ENCODE results near the gene OPRL1.

Gene OPRL1

GRCh38 chr20:64129146-64129782 lies 49.4 kb downstream of the OPRL1 start:
- Histone ChIP-seq H3K27ac (ENCODE audit: low read depth, low read length, poor library complexity, severe bottlenecking) (no peak overlapping the region), H3K27me3 (ENCODE audit: insufficient read depth, low read length) (no peaks in the 10 kb centered on the region), H3K4me1 (ENCODE audit: insufficient read depth, low read length, severe bottlenecking) (no peaks in the 10 kb centered on the region), H3K79me2 (ENCODE audit: insufficient read depth, low read length) (no peaks in the 10 kb centered on the region), H3K9me3 (ENCODE audit: low read length) (no peaks in the 10 kb centered on the region), H3K4me3 (ENCODE audit: low read depth, low read length, poor library complexity, severe bottlenecking) (no peak overlapping the region), H4K20me1 (ENCODE audit: insufficient read depth, low read length) (no peaks in the 10 kb centered on the region), H3K9me2 (ENCODE audit: low read depth, low read length) (no peaks in the 10 kb centered on the region), H3K4me2 (ENCODE audit: low read length) (no peak overlapping the region), H3K36me3 (ENCODE audit: insufficient read depth, low read length) (no peaks in the 10 kb centered on the region), H3F3A (ENCODE audit: insufficient read depth, low read length) (no peaks in the 10 kb centered on the region), H3K9ac (ENCODE audit: low read length) (no peak overlapping the region), H2AFZ (ENCODE audit: low read length) (no peak overlapping the region)
- TF ChIP-seq EZH2 (IDR thresholded peaks at IDR 0.05; ENCODE audit: borderline replicate concordance, low read length) = no peak
- no peak for TF ChIP-seq CTCF (IDR thresholded peaks at IDR 0.05; ENCODE audit: low read length)

- no peaks in the 10 kb centered on the region for H4K20me1 ChIP-seq (ENCODE audit: insufficient read depth, low read length)
- H3K9me2 ChIP-seq (ENCODE audit: low read depth, low read length) = no peaks in the 10 kb centered on the region
- H3F3A ChIP-seq (ENCODE audit: insufficient read depth, low read length) = no peaks in the 10 kb centered on the region
- no peaks in the 10 kb centered on the region for H3K9me3 ChIP-seq (ENCODE audit: low read length)
- H3K4me3 ChIP-seq (ENCODE audit: low read depth, low read length, poor library complexity, severe bottlenecking) = no peak overlapping the region
- H2AFZ ChIP-seq (ENCODE audit: low read length) = no peak overlapping the region
- H3K9ac ChIP-seq (ENCODE audit: low read length) = no peak overlapping the region
- no peak overlapping the region for H3K27ac ChIP-seq (ENCODE audit: low read depth, low read length, poor library complexity, severe bottlenecking)
- H3K27me3 ChIP-seq (ENCODE audit: insufficient read depth, low read length) = no peaks in the 10 kb centered on the region
- H3K4me1 ChIP-seq (ENCODE audit: insufficient read depth, low read length, severe bottlenecking) = no peaks in the 10 kb centered on the region
- H3K36me3 ChIP-seq (ENCODE audit: insufficient read depth, low read length) = no peaks in the 10 kb centered on the region
- TF ChIP-seq EZH2 (IDR thresholded peaks at IDR 0.05; ENCODE audit: borderline replicate concordance, low read length) (no peak), CTCF (IDR thresholded peaks at IDR 0.05; ENCODE audit: low read length) (no peak)
- no peak overlapping the region for H3K4me2 ChIP-seq (ENCODE audit: low read length)
- no peaks in the 10 kb centered on the region for H3K79me2 ChIP-seq (ENCODE audit: insufficient read depth, low read length)
Observed at GRCh38 chr20:64130271-64130670, 50.4 kb downstream of the OPRL1 start.

GRCh38 chr20:64130876-64131275 lies 51.0 kb downstream of the OPRL1 start:
- Histone ChIP-seq H3K79me2 (ENCODE audit: insufficient read depth, low read length) (no peaks in the 10 kb centered on the region), H2AFZ (ENCODE audit: low read length) (no peak overlapping the region), H3K27ac (ENCODE audit: low read depth, low read length, poor library complexity, severe bottlenecking) (no peak overlapping the region), H4K20me1 (ENCODE audit: insufficient read depth, low read length) (no peaks in the 10 kb centered on the region), H3K36me3 (ENCODE audit: insufficient read depth, low read length) (no peaks in the 10 kb centered on the region), H3K4me2 (ENCODE audit: low read length) (no peak overlapping the region), H3K27me3 (ENCODE audit: insufficient read depth, low read length) (no peaks in the 10 kb centered on the region), H3K9ac (ENCODE audit: low read length) (no peak overlapping the region), H3F3A (ENCODE audit: insufficient read depth, low read length) (no peaks in the 10 kb centered on the region), H3K9me3 (ENCODE audit: low read length) (no peaks in the 10 kb centered on the region), H3K4me3 (ENCODE audit: low read depth, low read length, poor library complexity, severe bottlenecking) (no peak overlapping the region), H3K9me2 (ENCODE audit: low read depth, low read length) (no peaks in the 10 kb centered on the region), H3K4me1 (ENCODE audit: insufficient read depth, low read length, severe bottlenecking) (no peaks in the 10 kb centered on the region)
- TF ChIP-seq CTCF (IDR thresholded peaks at IDR 0.05; ENCODE audit: low read length) (no peak), EZH2 (IDR thresholded peaks at IDR 0.05; ENCODE audit: borderline replicate concordance, low read length) (no peak)
